Neuronal stem cell (in vitro differentiated cells): ENCODE data around the gene JPH2.

Experiments
- DNase-seq: peaks from one replicate; pipeline ENCODE4 v3.0.0-alpha.2; 2013; ENCODE audit warnings: low spot score
- H2AFZ ChIP-seq: one replicate; pipeline ENCODE4 v1.6.1; 2013; ENCODE audit warnings: mild to moderate bottlenecking, low read length, inconsistent platforms
- H2AK5ac ChIP-seq: 2 replicates; pipeline ENCODE4 v1.6.1; 2013; ENCODE audit warnings: low read depth, mild to moderate bottlenecking, inconsistent platforms, low read length, moderate library complexity, mixed read lengths
- H2BK120ac ChIP-seq: 2 replicates; pipeline ENCODE4 v1.6.1; 2013; ENCODE audit warnings: low read depth, mild to moderate bottlenecking, inconsistent platforms, low read length, moderate library complexity, mixed read lengths
- H2BK12ac ChIP-seq: one replicate; pipeline ENCODE4 v1.6.1; 2013; ENCODE audit warnings: low read length, inconsistent platforms
- H2BK15ac ChIP-seq: 2 replicates; pipeline ENCODE4 v1.6.1; 2013; ENCODE audit warnings: mild to moderate bottlenecking, low read length, inconsistent platforms, mixed read lengths
- H2BK5ac ChIP-seq: one replicate; pipeline ENCODE4 v1.6.1; 2013; ENCODE audit warnings: inconsistent platforms, mild to moderate bottlenecking, low read length, moderate library complexity
- H3K14ac ChIP-seq: one replicate; pipeline ENCODE4 v1.6.1; 2013; ENCODE audit warnings: low read length, inconsistent platforms
- H3K18ac ChIP-seq: 2 replicates; pipeline ENCODE4 v1.6.1; 2013; ENCODE audit warnings: low read length, inconsistent platforms
- H3K23ac ChIP-seq: 2 replicates; pipeline ENCODE4 v1.6.1; 2013; ENCODE audit warnings: low read depth, mild to moderate bottlenecking, mixed read lengths, low read length, inconsistent platforms; ENCODE audit not compliant: poor library complexity
- H3K27ac ChIP-seq: replicated peaks from 3 replicates; pipeline ENCODE4 v1.5.1; 2013; ENCODE audit warnings: low read length, inconsistent platforms
- H3K27me3 ChIP-seq, 3 experiments: 2 replicates each; pipeline ENCODE4 v1.6.1; 2013; ENCODE audit warnings: low read length in 3 of 3, mild to moderate bottlenecking in 2 of 3, inconsistent platforms in 1 of 3, low read depth in 1 of 3, mixed read lengths in 1 of 3, moderate library complexity in 1 of 3; ENCODE audit not compliant: control insufficient read depth in 3 of 3, insufficient read depth in 3 of 3
- H3K36me3 ChIP-seq, 2 donors: replicated peaks in 1 of 2; 2 replicates each; pipeline ENCODE4 v1.6.1; 2013; ENCODE audit warnings: low read length in 2 of 2; ENCODE audit not compliant: control insufficient read depth in 2 of 2, insufficient read depth in 2 of 2
- H3K4ac ChIP-seq: 2 replicates; pipeline ENCODE4 v1.6.1; 2013; ENCODE audit warnings: inconsistent platforms, mild to moderate bottlenecking, low read length, moderate library complexity
- H3K4me1 ChIP-seq, 2 donors: 1 replicate in 1 of 2; 2 replicates in 1 of 2; pipeline ENCODE4 v1.6.1; 2013; ENCODE audit warnings: low read length in 2 of 2, low read depth in 1 of 2; ENCODE audit not compliant: control insufficient read depth in 2 of 2, insufficient read depth in 1 of 2
- H3K4me2 ChIP-seq: one replicate; pipeline ENCODE4 v1.6.1; 2013; ENCODE audit warnings: mild to moderate bottlenecking, low read length, inconsistent platforms; ENCODE audit not compliant: insufficient read depth, poor library complexity, severe bottlenecking
- H3K4me3 ChIP-seq, 2 donors: 2 replicates each; pipeline ENCODE4 v1.5.1; 2013; ENCODE audit warnings: low read length in 2 of 2, mild to moderate bottlenecking in 2 of 2, inconsistent platforms in 1 of 2, moderate library complexity in 1 of 2
- H3K79me1 ChIP-seq: one replicate; pipeline ENCODE4 v1.6.1; 2013; ENCODE audit warnings: low read depth, mild to moderate bottlenecking, inconsistent platforms, low read length, moderate library complexity
- H3K9ac ChIP-seq: one replicate; pipeline ENCODE4 v1.6.1; 2013; ENCODE audit warnings: mild to moderate bottlenecking, low read depth, low read length, inconsistent platforms; ENCODE audit not compliant: poor library complexity
- H3K9me3 ChIP-seq, 2 donors: replicated peaks in 1 of 2; 2 replicates each; pipeline versions ENCODE3 to v1.6.1; 2013; ENCODE audit warnings: low read length in 2 of 2, mild to moderate bottlenecking in 2 of 2, inconsistent platforms in 1 of 2, low read depth in 1 of 2, mixed read lengths in 1 of 2, moderate library complexity in 1 of 2; ENCODE audit not compliant: control insufficient read depth in 2 of 2, insufficient read depth in 1 of 2
- H4K8ac ChIP-seq: one replicate; pipeline ENCODE4 v1.6.1; 2013; ENCODE audit warnings: low read depth, mild to moderate bottlenecking, inconsistent platforms, low read length, moderate library complexity
- H4K91ac ChIP-seq: one replicate; pipeline ENCODE4 v1.6.1; 2013; ENCODE audit warnings: low read length, low read depth, mild to moderate bottlenecking, inconsistent platforms; ENCODE audit not compliant: poor library complexity
- WGBS, 2 donors: extraction: QIAGEN DNeasy Blood & Tissue Kit; methylation state at CpG; one replicate each; pipeline ENCODE4 v1.1.7; 2013; ENCODE audit warnings: missing lambda C conversion rate in 2 of 2, mixed read lengths in 1 of 2; ENCODE audit not compliant: insufficient read length in 2 of 2, insufficient replicate concordance in 1 of 2; ENCODE audit errors: extremely low coverage in 2 of 2; 5-methylcytosine and 5-hydroxymethylcytosine counted together

The JPH2 gene

DNA sequence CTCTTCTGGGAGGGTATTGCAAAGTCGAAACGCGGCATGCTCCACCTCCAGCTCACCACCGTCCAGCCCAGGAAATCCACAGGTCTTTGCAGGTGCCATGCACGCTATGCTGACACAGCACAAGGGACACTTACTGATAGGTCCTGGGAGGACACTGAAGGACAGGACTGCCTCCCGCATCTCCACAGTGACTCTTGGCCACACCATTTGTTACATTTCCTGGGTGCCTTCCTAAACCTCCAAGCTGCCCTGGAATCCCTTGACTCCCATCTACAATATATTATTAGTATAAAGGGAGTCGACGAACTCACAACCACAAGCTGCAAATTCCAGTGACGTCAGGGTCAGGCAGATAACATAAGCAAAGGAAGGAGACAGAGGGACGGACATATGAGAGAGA, 106.9 kb downstream of the JPH2 start:
- Histone ChIP-seq H2BK12ac (no peak overlapping the region), H3K4me1 (no peaks in the 10 kb centered on the region), H3K23ac (no peak overlapping the region), H3K9ac (no peak overlapping the region), H4K8ac (no peak overlapping the region), H2BK15ac (no peak overlapping the region), H2BK5ac (no peak overlapping the region), H3K4ac (no peak overlapping the region), H3K79me1 (no peaks in the 10 kb centered on the region), H3K4me3 (peak overlapping the region in 1 of 2 donors; percentile 3), H3K27me3 (peaks cover 0 to 5% (median 0%) of the 10 kb centered on the region in 3 experiments), H4K91ac (no peak overlapping the region), H3K14ac (no peak overlapping the region), H3K9me3 (no peaks in the 10 kb centered on the region), H2AFZ (no peak overlapping the region), H3K27ac (no peak overlapping the region), H3K4me2 (no peak overlapping the region), H2BK120ac (no peak overlapping the region), H3K36me3 (no peaks in the 10 kb centered on the region), H2AK5ac (no peak overlapping the region), H3K18ac (no peak overlapping the region)
- no CpG with 5 or more reads among the region's 10 CpGs for WGBS, 2 donors
- DNase-seq = no peak

DNA sequence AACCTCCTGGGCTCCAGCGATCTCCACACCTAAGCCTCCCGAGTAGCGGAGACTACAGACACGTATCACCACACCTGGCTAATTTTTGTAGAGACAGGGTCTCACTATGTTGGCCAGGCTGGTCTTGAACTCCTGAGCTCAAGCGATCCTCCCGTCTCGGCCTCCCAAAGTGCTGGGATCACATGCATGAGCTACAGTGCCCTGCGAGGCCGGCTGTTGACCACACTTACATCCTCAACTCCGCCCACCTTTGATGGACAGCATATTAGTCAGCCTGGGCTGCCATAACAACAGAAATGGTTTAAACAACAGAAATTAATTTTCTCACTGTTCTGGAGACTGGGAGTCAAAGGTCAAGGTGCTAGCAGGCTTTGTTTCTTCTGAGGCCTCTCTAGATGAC, 107.7 kb downstream of the JPH2 start:
- H3K27me3 ChIP-seq = peaks cover 0 to 5% (median 0%) of the 10 kb centered on the region in 3 experiments
- H3K14ac ChIP-seq = no peak overlapping the region
- no peak overlapping the region for H2AFZ ChIP-seq
- no peak overlapping the region for H3K4ac ChIP-seq
- no peak for DNase-seq
- H2BK12ac ChIP-seq = no peak overlapping the region
- no peak overlapping the region for H3K23ac ChIP-seq
- H3K79me1 ChIP-seq = no peaks in the 10 kb centered on the region
- H3K4me2 ChIP-seq = no peak overlapping the region
- H3K4me3 ChIP-seq = no peak overlapping the region
- no peak overlapping the region for H3K9ac ChIP-seq
- H3K9me3 ChIP-seq = no peaks in the 10 kb centered on the region
- no peak overlapping the region for H2BK15ac ChIP-seq
- H2BK120ac ChIP-seq = no peak overlapping the region
- H3K36me3 ChIP-seq = no peaks in the 10 kb centered on the region
- no peak overlapping the region for H2AK5ac ChIP-seq
- H4K8ac ChIP-seq = no peak overlapping the region
- H4K91ac ChIP-seq = no peak overlapping the region
- H2BK5ac ChIP-seq = no peak overlapping the region
- no peak overlapping the region for H3K18ac ChIP-seq
- WGBS, 2 donors = no CpG with 5 or more reads among the region's 10 CpGs
- H3K4me1 ChIP-seq = no peaks in the 10 kb centered on the region
- no peak overlapping the region for H3K27ac ChIP-seq

DNA sequence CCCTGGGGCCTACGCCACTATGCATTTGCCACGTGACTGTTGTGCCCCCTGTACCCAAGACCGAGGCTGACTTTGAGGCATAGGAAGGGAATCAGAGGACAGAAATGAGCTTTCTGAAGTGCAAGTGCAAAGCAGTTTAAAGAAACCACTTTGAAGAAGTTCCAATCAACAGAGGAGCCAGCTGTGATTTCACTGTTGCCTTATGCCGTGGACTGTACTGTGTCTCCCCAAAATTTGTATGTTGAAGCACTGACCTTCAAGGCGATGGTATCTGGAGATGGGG, 111.1 kb downstream of the JPH2 start:
- no peak overlapping the region for H3K18ac ChIP-seq
- H4K91ac ChIP-seq = no peak overlapping the region

DNA sequence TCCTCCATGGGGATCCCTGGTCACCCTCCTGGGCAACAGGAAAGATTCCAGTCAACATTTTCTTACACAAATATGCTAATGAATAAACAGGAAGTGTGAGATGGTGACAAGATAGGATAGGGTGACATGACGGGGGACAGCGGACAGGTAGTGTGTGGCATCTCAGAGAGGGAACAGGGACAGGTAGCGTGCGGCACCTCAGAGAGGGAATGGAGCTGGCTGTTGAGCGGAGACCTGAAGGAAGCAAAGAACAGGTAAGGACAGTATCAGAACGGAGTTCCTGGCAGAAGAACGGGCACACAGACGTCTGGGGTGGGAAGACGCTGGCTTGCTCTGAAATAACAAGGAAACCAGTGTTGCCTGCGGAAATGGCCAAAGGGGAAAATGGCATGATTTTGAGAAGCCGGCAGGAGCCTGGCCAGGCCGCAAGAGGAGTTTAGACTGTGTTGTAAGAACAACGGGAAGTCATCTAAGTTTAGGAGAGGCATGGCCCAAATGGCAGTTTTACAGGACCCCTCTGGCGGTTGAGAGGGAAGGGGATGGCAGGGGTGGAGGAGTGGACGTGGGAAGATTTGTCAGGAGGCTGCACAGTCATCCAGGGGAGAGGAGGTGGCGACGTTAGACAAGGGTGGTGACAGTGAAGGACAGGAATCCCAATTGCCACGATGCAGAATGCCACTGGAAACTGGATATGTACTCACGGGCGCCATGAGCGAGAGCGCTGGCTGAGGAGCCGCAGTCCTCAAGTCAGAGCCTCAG, 111.6 kb downstream of the JPH2 start:
- no peak overlapping the region for H2AFZ ChIP-seq
- H4K91ac ChIP-seq = no peak overlapping the region
- no peaks in the 10 kb centered on the region for H3K36me3 ChIP-seq
- H2BK120ac ChIP-seq = no peak overlapping the region
- H2BK12ac ChIP-seq = no peak overlapping the region
- H3K4me1 ChIP-seq = peaks cover 0 to 3% of the 10 kb centered on the region in 2 donors
- H2AK5ac ChIP-seq = no peak overlapping the region
- H3K4me3 ChIP-seq = no peak overlapping the region
- H3K4me2 ChIP-seq = no peak overlapping the region
- DNase-seq = no peak
- no peak overlapping the region for H3K4ac ChIP-seq
- no peak overlapping the region for H3K27ac ChIP-seq
- H2BK15ac ChIP-seq = no peak overlapping the region
- peaks cover 0 to 8% (median 2%) of the 10 kb centered on the region in 3 experiments for H3K27me3 ChIP-seq
- no peak overlapping the region for H2BK5ac ChIP-seq
- H4K8ac ChIP-seq = no peak overlapping the region
- no peaks in the 10 kb centered on the region for H3K79me1 ChIP-seq
- H3K14ac ChIP-seq = no peak overlapping the region
- H3K9me3 ChIP-seq = no peaks in the 10 kb centered on the region
- WGBS, 2 donors = no CpG with 5 or more reads among the region's 23 CpGs
- no peak overlapping the region for H3K23ac ChIP-seq
- no peak overlapping the region for H3K9ac ChIP-seq
- no peak overlapping the region for H3K18ac ChIP-seq

More for the DNA sequence above, 111.1 kb downstream of the JPH2 start:
- no peak overlapping the region for H3K9ac ChIP-seq
- H2AK5ac ChIP-seq = no peak overlapping the region
- no peak overlapping the region for H2AFZ ChIP-seq
- H2BK120ac ChIP-seq = no peak overlapping the region
- no peak overlapping the region for H4K8ac ChIP-seq
- H3K4me3 ChIP-seq = no peak overlapping the region
- no peaks in the 10 kb centered on the region for H3K36me3 ChIP-seq
- no peaks in the 10 kb centered on the region for H3K9me3 ChIP-seq
- no peak overlapping the region for H2BK15ac ChIP-seq
- H3K79me1 ChIP-seq = no peaks in the 10 kb centered on the region
- H3K14ac ChIP-seq = no peak overlapping the region
- H3K4me1 ChIP-seq = peaks cover 0 to 3% of the 10 kb centered on the region in 2 donors
- no peak overlapping the region for H3K23ac ChIP-seq
- peaks cover 0 to 8% (median 2%) of the 10 kb centered on the region in 3 experiments for H3K27me3 ChIP-seq
- H3K4ac ChIP-seq = no peak overlapping the region
- no peak overlapping the region for H2BK12ac ChIP-seq
- WGBS, 2 donors = no CpG with 5 or more reads among the region's 5 CpGs
- no peak overlapping the region for H2BK5ac ChIP-seq
- DNase-seq = no peak
- no peak overlapping the region for H3K27ac ChIP-seq
- no peak overlapping the region for H3K4me2 ChIP-seq
